Heart right ventricle (tissue), 16 donors: Measurements from ENCODE around the gene BID. TPM values are rescaled to one million over a fixed set of nuclear protein-coding genes. Genes with fewer than 3 reads are reported as not detected.

ENCODE experiments used
- ATAC-seq, 8 donors: fragments of 200-7000 bp; cut with Tn5 transposase; one replicate each; pipeline ENCODE4 v1.9.1; 2020; ENCODE audit warnings: mild to moderate bottlenecking in 8 of 8, moderate library complexity in 8 of 8, moderate number of reproducible peaks in 1 of 8
- DNase-seq, 2 donors: peaks; one replicate each; pipeline ENCODE4 v3.0.0-alpha.2; 2020
- H3K27ac ChIP-seq, 10 donors: fragments of 200-600 bp; sonication (generic) in 2 of 10; one replicate each; pipeline versions ENCODE4 v1.5.0 to v1.8.0; 2020 to 2022; ENCODE audit warnings: mild to moderate bottlenecking in 3 of 10
- H3K27me3 ChIP-seq, 7 donors: fragments of 200-600 bp; one replicate each; pipeline ENCODE4 v1.8.0; 2021 to 2022; ENCODE audit warnings: mild to moderate bottlenecking in 2 of 7
- H3K36me3 ChIP-seq, 9 donors: fragments of 200-600 bp; sonication (generic) in 1 of 9; one replicate each; pipeline versions ENCODE4 v1.5.0 to v1.8.0; 2020 to 2022; ENCODE audit warnings: mild to moderate bottlenecking in 2 of 9
- H3K4me1 ChIP-seq, 9 donors: fragments of 200-600 bp; sonication (generic) in 1 of 9; one replicate each; pipeline versions ENCODE4 v1.5.0 to v1.8.0; 2020 to 2022; ENCODE audit warnings: mild to moderate bottlenecking in 4 of 9
- H3K4me3 ChIP-seq, 10 donors: fragments of 200-600 bp; sonication (generic) in 2 of 10; one replicate each; pipeline versions ENCODE4 v1.5.0 to v1.8.0; 2020 to 2022; ENCODE audit warnings: mild to moderate bottlenecking in 7 of 10, moderate library complexity in 2 of 10
- H3K9me3 ChIP-seq, 11 donors: fragments of 200-600 bp in 10 of 11; sonication (generic) in 2 of 11; one replicate each; pipeline versions ENCODE4 v1.5.0 to v1.8.0; 2013 to 2022; ENCODE audit warnings: mild to moderate bottlenecking in 2 of 11, control low read depth in 1 of 11, moderate library complexity in 1 of 11
- CTCF ChIP-seq, 9 donors: fragments of 200-600 bp; sonication (generic) in 2 of 9; IDR thresholded peaks; one replicate each; pipeline versions ENCODE4 v1.5.0 to v1.8.0; 2021 to 2022; ENCODE audit warnings: antibody characterized with exemption in 9 of 9, mild to moderate bottlenecking in 5 of 9, moderate library complexity in 1 of 9
- WGBS, 2 donors: extraction: QIAGEN DNeasy Blood & Tissue Kit; methylation state at CpG; one replicate each; pipeline ENCODE4 v1.1.7; 2013; ENCODE audit warnings: inconsistent platforms in 1 of 2; 5-methylcytosine and 5-hydroxymethylcytosine counted together
- intact Hi-C, 10 donors: fragments of 100-400 bp; cut with DNase I; formaldehyde crosslinking; loops; one replicate each; pipeline versions ENCODE4 v1.11.1 to v1.14.2; 2022
- polyA plus RNA-seq, 2 donors: library from polyadenylated mRNA; stranded (reverse); fragments of 200-250 nt; gene quantifications; one replicate each; pipeline ENCODE4 v1.2.3, GENCODE V29; 2013
- total RNA-seq, 10 donors: library from RNA; stranded (reverse); fragmentation: NEBNext Ultra II Directional in 3 of 10; extraction: Animal tissue kit (Norgen Biotek cat#: 25700) in 3 of 10; gene quantifications; one replicate each; pipeline versions ENCODE4 v1.2.1 to v1.2.4, GENCODE V29; 2021 to 2023
- donor health status: Arrhythmogenic right ventricular cardiomyopathy.
- donor health status: ischemic (EF 13 %, LVEDD 7.1; RV severe dilation, severe dysfunction).
- donor health status: healthy with polysubstance abuse.
- donor health status: DM: no; HTN: yes; CAD: no.
- donor health status: DM: no; HTN: no; CAD: no.
- donor health status: ischemic (EF 25% LVEDD 6.9; RV normal size, moderate dysfunction).
- donor health status: ischemic (EF 25% LVEDD 5.7; RV mildly dilated, moderate dysfunction).
- donor health status: healthy.
- donor health status: DM: yes; HTN: yes; CAD: no.
- donor health status: Ischemic cardiomyopathy.
- donor health status: ischemic (EF 35%, LVEDD 5.7; RV mildly dilated, moderate dysfunction).
- donor health status: nonischemic (EF 11% LVEDD 7.7; RV severe dilation, severe dysfunction).
- donor health status: DM: yes; HTN: yes; CAD: no.
- donor health status: PGD.
- donor health status: ischemic (EF 29% LVEDD 5.4; RV normal size, mild dysfunction).
- donor health status: nonischemic (EF 23%, LVEDD 6.1; RV moderate dilation, normal function).

The BID gene
- total and polyA plus RNA-seq, 12 donors, result 5.6 to 42.9 (median 10.9) TPM

- Histone ChIP-seq H3K27me3 (no peaks in the 10 kb centered on the region), H3K36me3 (peaks cover 0 to 66% (median 29%) of the 10 kb centered on the region in 9 donors), H3K4me3 (no peak overlapping the region), H3K27ac (no peak overlapping the region), H3K4me1 (peaks cover 0 to 17% (median 13%) of the 10 kb centered on the region in 9 donors), H3K9me3 (no peaks in the 10 kb centered on the region)
- intact Hi-C loops, result loop anchor here in 1 of 10 donors (5.0 kb wide), 1 partner anchor 61 kb away; no protein-coding TSS in a partner anchor
- 94 to 95% methylated on average over 20 of the region's 20 CpGs for WGBS, 2 donors
- DNase-seq, result no peak
- ATAC-seq, result no peak
- TF ChIP-seq CTCF (IDR thresholded peaks at IDR 0.05), result no peak
These were observed 29.5 kb upstream of the BID start for GRCh38 chr22:17803609-17804270.

- TF ChIP-seq CTCF (IDR thresholded peaks at IDR 0.05), result no peak
- DNase-seq (no peak), ATAC-seq (no peak)
- no peaks in the 10 kb centered on the region for H3K27me3 ChIP-seq
- H3K4me1 ChIP-seq, result peaks cover 0 to 8% (median 7%) of the 10 kb centered on the region in 9 donors
- WGBS, 2 donors, result 73 to 78% methylated on average over 2 of the region's 2 CpGs
- H3K36me3 ChIP-seq, result peaks cover 0 to 59% (median 26%) of the 10 kb centered on the region in 9 donors
- H3K27ac ChIP-seq, result no peak overlapping the region
- H3K9me3 ChIP-seq, result no peaks in the 10 kb centered on the region
- intact Hi-C loops, result loop anchor here in 1 of 10 donors (5.0 kb wide), 1 partner anchor 61 kb away; no protein-coding TSS in a partner anchor
- H3K4me3 ChIP-seq, result no peak overlapping the region
These were observed 28.6 kb upstream of the BID start for GRCh38 chr22:17802822-17803221.

GRCh38 chr22:17802411-17802810 lies 28.1 kb upstream of the BID start:
- no peak for TF ChIP-seq CTCF (IDR thresholded peaks at IDR 0.05)
- H3K27me3 ChIP-seq, result no peaks in the 10 kb centered on the region
- intact Hi-C loops, result loop anchor here in 1 of 10 donors (5.0 kb wide), 1 partner anchor 60 kb away; no protein-coding TSS in a partner anchor
- H3K4me3 ChIP-seq, result no peak overlapping the region
- H3K36me3 ChIP-seq, result peaks cover 0 to 59% (median 23%) of the 10 kb centered on the region in 9 donors
- H3K27ac ChIP-seq, result no peak overlapping the region
- DNase-seq, result no peak
- H3K9me3 ChIP-seq, result no peaks in the 10 kb centered on the region
- H3K4me1 ChIP-seq, result peaks cover 0 to 6% (median 3%) of the 10 kb centered on the region in 9 donors
- WGBS, 2 donors, result 85 to 90% methylated on average over 10 of the region's 10 CpGs
- ATAC-seq, result no peak

- Histone ChIP-seq H3K9me3 (no peaks in the 10 kb centered on the region), H3K27me3 (no peaks in the 10 kb centered on the region), H3K27ac (no peak overlapping the region), H3K4me1 (peaks cover 0 to 4% (median 0%) of the 10 kb centered on the region in 9 donors), H3K4me3 (no peak overlapping the region), H3K36me3 (peaks cover 0 to 54% (median 5%) of the 10 kb centered on the region in 9 donors)
- ATAC-seq, result peak in 3 of 8 donors; percentile 21 to 37 (median 32)
- TF ChIP-seq CTCF (IDR thresholded peaks at IDR 0.05), result no peak
- DNase-seq, result no peak
- WGBS, 2 donors, result 87 to 88% methylated on average over 23 of the region's 23 CpGs
- intact Hi-C loops, result no loop called here
These were observed 23.7 kb upstream of the BID start for GRCh38 chr22:17797721-17798559.
